HG03108 (cell line): ENCODE measurements around the gene TEKT3.

Experiments used
- ATAC-seq: cut with Tn5 transposase; IDR thresholded peaks from one replicate; pipeline ENCODE4 v1.9.1; 2021; ENCODE audit warnings: moderate library complexity; ENCODE audit not compliant: unreplicated experiment

Gene TEKT3

GRCh38 chr17:15298176-15298575 is 43.2 kb downstream of the TEKT3 start:
- no peak for ATAC-seq

DNA sequence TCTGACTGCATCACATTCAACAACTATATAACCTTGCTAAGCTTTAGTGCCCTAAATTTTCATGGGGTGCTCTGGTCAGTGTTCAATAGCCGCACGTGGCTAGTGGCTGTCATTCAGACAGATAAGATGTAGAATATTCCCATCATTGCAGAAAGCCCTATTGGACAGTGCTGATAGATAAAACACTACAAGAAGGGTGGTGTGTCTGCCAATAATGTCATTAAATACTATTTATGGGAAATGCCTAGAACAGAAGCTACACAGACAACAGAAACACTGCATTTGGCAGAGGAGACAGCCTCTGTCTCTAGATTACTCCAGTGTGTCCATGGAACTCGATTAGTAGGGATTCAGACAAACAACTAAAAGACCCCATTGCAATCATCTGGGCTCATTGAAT is 47.8 kb downstream of the TEKT3 start:
- no peak for ATAC-seq

DNA sequence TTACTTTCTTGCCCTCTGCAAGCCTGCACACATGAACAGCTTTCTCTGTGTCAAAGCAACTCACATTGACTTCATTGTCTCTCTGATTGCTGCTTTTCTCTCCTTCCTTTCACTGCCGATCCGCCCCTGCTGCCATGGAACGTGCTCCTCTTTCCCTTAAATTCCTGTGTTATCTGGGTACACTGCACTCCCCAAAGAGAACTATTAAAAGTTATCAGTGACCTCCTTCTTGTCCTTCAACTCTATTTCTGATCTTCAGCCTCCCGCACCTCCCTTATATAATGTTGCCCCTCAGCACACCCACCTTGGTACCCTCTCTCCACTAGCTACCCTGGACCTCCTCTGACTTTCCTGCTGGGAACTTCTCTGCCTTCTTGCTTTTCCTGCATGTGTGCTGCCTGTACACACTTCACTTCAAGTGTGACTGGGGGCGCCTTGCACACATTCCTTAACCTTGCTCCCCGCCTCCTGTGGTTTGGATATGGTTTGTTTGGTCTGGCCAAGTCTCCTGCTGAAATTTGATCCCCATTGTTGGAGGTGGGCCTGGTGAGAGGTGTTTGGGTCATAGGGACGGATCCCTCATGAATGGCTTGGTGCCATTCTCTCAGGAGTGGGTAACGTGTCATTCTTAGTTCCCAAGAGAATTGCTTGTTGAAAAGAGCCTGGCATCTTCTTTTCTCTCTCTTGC is 49.6 kb downstream of the TEKT3 start:
- ATAC-seq = no peak

GRCh38 chr17:15290605-15291004 is 50.8 kb downstream of the TEKT3 start:
- ATAC-seq = no peak

- ATAC-seq = no peak
Measured at GRCh38 chr17:15289285-15290183, 51.9 kb downstream of the TEKT3 start.

GRCh38 chr17:15288859-15289258 is 52.5 kb downstream of the TEKT3 start:
- no peak for ATAC-seq

DNA sequence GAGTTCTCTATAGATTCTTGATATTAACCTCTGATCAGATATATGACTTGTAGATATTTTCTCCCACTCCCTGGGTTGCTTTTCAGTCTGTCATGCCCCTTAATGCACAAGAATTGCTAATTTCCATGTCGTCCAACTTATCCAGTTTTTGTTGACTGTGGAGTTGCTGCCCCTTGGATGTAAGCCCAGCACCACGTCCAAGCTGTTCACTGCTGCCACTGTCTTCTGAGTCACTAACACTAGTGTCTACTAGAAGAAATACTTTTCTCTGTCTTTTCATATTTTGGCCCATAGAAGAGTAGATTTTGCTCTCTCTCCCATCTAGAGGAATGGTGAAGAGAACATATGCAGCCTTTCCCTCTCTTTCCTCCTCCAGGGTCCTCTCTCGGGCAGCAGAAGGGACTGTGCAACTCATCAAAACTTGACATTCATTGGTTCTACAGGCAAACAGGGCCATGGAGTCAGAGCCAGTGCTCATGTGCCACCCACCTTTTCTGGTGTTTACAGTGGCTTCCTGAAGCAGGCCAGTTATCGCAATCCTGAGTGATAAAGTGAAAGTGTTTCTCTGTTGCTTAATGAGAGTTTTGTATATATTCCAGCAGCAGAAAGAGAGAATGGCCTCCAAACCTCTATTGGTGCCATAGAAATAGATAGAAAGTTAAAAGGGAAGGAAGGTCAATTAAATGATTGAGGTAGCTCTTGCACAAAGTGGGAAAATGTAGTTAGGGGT is 53.7 kb downstream of the TEKT3 start:
- no peak for ATAC-seq

DNA sequence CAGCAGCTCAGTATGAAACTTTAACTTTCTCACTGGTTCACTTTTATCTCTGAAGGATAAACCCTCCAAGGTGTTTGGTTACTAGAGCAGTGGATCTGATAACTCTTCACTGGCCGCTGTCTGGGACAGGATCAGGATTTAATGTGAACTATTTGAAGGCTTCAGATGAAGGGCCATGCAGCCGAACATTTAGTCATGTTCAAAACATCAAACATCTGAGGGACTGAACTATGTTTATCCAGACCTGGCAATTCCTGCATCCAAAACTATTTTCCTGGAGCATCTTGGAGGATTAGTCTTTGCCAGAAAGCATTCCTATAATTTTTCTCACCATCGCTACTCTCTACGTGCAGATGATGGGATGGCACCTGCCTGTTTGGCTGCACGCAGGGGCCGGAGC is 55.9 kb downstream of the TEKT3 start:
- no peak for ATAC-seq

DNA sequence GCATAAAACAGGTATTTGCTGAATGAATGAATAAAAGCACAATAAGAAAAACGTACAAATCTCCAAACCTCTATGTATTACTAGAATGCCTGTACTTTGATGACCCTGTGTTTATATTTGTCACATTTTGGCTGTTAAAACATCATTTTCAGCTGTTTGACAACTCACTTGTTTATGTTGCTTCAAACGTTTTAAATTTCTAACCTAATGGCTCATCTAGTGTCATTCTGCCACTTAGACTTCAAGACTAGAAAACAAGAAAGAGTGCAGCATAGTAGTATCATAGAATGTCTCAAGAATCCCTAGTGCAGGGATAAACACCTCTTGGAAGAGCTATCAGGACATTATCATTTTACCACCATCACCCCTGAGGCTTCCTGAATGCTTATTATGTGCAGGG is 56.9 kb downstream of the TEKT3 start:
- no peak for ATAC-seq

GRCh38 chr17:15284107-15284506 is 57.3 kb downstream of the TEKT3 start:
- no peak for ATAC-seq

- ATAC-seq = no peak
Measured at GRCh38 chr17:15281909-15282308, 59.5 kb downstream of the TEKT3 start.

GRCh38 chr17:15278924-15279477 is 62.4 kb downstream of the TEKT3 start:
- no peak for ATAC-seq

- ATAC-seq = no peak
Measured at GRCh38 chr17:15278380-15278779, 63.0 kb downstream of the TEKT3 start.

DNA sequence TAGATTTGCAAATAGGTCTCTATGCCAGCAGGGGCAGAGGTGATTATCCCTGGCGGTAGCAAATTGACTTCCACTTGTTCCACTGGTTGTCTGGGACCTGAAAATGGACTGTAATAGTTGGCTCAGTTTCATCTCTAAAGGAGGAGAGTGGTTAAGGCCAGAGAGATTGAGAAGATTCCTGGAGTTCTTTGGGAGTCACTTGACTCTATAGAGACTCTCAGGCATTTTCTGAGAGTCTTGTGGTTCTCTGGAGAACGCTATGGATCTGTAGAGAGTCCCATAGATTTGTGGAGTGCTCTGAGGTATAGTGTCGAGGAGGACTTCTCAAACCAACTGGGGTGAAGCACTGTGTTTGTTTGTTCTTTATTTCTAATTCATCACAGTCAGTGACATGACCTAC is 67.4 kb downstream of the TEKT3 start:
- ATAC-seq = no peak

- ATAC-seq = no peak
Measured at GRCh38 chr17:15273141-15273793, 68.1 kb downstream of the TEKT3 start.

DNA sequence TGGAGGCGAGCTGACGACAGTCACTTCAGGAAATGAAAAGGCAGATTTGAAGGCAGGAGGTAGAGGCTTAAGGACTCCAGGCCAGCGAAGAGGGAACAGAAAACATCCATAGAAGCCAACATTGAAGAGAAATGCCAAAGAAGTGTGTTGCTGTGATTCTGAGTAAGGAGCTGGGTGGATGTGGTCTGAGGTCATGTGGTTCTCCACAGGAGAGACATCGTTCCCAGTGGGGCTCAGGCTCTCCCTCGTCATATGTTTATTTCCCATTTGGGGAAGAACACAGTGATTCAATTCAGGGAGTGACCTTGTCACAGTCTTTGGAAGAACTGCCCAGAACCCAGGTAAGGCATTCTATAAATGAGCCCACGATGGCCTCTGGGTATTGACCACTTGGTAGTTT is 69.7 kb downstream of the TEKT3 start:
- ATAC-seq = no peak

- ATAC-seq = no peak
Measured at GRCh38 chr17:15270628-15271381, 70.6 kb downstream of the TEKT3 start.

GRCh38 chr17:15269780-15270089 is 71.7 kb downstream of the TEKT3 start:
- no peak for ATAC-seq

DNA sequence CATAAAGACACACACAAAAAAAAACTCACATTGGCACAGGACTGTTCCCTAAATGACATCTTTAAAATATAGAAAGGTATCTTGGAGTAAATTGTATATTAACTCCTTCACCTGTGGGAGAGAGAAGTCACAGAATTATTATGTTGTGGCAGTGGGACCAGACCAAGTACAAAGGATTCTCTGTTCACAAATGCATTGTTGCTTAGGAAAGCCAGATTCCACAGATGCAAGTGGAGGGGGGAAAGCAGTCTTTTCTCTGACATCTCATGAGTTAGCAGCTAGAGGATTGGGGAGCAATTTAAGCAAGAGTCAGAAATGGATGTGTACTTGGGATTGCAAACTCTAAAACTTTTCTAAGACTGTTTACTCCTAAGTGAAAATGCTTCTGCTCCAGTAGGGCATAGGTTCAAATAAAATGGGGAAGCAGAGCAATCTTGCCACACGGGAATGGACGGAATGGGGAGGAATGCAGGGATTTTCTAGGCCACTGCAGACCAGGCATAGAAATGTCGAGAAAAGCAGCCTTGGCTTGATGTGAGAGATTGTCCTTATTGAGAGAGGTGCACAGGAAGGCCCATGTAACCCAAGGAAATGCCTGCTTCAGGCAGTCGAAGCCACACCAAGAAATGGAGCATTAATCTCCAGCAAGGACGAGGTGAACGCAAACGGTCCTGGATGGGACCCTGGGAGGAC is 72.2 kb downstream of the TEKT3 start:
- no peak for ATAC-seq

DNA sequence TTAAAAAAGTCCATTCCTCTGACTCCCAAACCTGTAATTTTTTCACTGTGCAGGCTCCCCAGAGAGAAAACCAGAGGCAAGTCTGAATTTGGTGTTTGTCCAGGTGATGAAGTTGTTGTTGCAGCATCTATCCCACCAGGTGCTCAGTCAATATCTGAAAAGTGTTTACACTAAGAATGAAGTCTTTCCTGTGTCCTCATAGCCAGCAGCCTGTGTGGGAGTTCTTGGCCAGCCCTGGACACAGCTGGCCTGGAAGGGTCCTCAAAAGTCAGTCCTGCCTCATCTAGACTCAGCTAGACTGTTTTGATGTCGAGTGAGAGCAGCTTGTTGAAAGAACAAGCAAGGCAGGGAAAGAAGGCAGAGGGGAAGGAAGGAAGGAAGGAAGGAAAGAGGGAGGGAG is 72.9 kb downstream of the TEKT3 start:
- no peak for ATAC-seq
